ENCODE measurements around the gene CLEC16A. TPM values are rescaled to one million over a fixed set of nuclear protein-coding genes. Genes with fewer than 3 reads are reported as not detected.

Gene CLEC16A
- total and polyA plus RNA-seq, 2 experiments from 2014 or later = 9.9 to 24.1 TPM

DNA sequence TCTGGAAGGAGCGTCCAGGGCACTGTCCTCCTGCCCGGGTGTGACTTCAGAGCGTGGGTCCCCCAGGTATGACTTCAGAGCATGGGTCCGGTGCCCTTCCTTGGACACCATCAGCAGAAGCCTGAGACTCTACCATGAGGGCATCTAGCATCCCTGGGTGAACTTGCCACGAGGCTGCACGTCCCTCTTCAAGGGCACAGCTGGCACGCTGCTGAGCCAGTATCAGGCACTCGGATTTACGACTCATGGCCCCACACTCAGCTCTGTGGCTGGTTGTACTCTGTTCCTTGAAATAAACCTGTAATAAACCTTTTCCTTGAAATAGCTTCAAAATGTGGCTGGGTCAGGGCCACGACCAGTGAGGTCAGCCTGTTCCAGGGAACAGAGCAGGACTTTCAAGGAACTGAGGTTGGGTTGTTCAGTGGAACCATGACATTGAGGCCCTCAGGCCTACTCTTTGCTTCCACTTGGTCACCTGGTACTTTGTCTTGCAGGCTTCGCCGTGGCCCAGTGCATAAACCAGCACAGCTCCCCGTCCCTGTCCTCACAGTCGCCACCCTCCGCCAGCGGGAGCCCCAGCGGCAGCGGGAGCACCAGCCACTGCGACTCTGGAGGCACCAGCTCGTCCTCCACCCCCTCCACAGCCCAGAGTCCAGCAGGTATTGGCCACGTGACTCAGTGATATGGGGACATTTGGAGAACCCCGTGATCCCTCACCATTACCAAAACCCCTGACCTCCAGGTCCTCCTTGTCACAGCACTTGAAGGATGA, 221.7 kb downstream of the CLEC16A start:
- H3K4me3 Mint-ChIP-seq = no peak overlapping the region
- Histone ChIP-seq H3K4me1 (ENCODE audit: insufficient read depth) (no peaks in the 10 kb centered on the region), H3K27me3 (ENCODE audit: insufficient read depth) (no peaks in the 10 kb centered on the region), H3F3A (replicated peaks; ENCODE audit: low read depth) (no peaks in the 10 kb centered on the region), H2AFZ (no peak overlapping the region), H3K4me3 (no peak overlapping the region), H3K9me2 (ENCODE audit: insufficient read depth) (no peaks in the 10 kb centered on the region), H3K36me3 (ENCODE audit: insufficient read depth) (no peaks in the 10 kb centered on the region), H3K27ac (ENCODE audit: low read depth) (no peak overlapping the region), H3K4me2 (no peak overlapping the region), H4K20me1 (replicated peaks; ENCODE audit: insufficient read depth) (no peaks in the 10 kb centered on the region), H3K79me2 (replicated peaks; ENCODE audit: insufficient read depth) (no peaks in the 10 kb centered on the region)
- DNase-seq (ENCODE audit: low spot score) = no peak
- no peak overlapping the region for H3K27ac Mint-ChIP-seq
- H3K27me3 Mint-ChIP-seq (ENCODE audit: insufficient read depth, low read depth, poor library complexity) = peaks cover 8% of the 10 kb centered on the region
- H3K4me1 Mint-ChIP-seq = no peaks in the 10 kb centered on the region
- no peaks in the 10 kb centered on the region for H3K36me3 Mint-ChIP-seq (ENCODE audit: low read depth)
- TF ChIP-seq, protein P1, sequence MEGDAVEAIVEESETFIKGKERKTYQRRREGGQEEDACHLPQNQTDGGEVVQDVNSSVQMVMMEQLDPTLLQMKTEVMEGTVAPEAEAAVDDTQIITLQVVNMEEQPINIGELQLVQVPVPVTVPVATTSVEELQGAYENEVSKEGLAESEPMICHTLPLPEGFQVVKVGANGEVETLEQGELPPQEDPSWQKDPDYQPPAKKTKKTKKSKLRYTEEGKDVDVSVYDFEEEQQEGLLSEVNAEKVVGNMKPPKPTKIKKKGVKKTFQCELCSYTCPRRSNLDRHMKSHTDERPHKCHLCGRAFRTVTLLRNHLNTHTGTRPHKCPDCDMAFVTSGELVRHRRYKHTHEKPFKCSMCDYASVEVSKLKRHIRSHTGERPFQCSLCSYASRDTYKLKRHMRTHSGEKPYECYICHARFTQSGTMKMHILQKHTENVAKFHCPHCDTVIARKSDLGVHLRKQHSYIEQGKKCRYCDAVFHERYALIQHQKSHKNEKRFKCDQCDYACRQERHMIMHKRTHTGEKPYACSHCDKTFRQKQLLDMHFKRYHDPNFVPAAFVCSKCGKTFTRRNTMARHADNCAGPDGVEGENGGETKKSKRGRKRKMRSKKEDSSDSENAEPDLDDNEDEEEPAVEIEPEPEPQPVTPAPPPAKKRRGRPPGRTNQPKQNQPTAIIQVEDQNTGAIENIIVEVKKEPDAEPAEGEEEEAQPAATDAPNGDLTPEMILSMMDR (conservative IDR thresholded peaks at IDR 0.05; ENCODE audit: low read depth in 2 of 2) = no peak
- TF ChIP-seq, protein P2, sequence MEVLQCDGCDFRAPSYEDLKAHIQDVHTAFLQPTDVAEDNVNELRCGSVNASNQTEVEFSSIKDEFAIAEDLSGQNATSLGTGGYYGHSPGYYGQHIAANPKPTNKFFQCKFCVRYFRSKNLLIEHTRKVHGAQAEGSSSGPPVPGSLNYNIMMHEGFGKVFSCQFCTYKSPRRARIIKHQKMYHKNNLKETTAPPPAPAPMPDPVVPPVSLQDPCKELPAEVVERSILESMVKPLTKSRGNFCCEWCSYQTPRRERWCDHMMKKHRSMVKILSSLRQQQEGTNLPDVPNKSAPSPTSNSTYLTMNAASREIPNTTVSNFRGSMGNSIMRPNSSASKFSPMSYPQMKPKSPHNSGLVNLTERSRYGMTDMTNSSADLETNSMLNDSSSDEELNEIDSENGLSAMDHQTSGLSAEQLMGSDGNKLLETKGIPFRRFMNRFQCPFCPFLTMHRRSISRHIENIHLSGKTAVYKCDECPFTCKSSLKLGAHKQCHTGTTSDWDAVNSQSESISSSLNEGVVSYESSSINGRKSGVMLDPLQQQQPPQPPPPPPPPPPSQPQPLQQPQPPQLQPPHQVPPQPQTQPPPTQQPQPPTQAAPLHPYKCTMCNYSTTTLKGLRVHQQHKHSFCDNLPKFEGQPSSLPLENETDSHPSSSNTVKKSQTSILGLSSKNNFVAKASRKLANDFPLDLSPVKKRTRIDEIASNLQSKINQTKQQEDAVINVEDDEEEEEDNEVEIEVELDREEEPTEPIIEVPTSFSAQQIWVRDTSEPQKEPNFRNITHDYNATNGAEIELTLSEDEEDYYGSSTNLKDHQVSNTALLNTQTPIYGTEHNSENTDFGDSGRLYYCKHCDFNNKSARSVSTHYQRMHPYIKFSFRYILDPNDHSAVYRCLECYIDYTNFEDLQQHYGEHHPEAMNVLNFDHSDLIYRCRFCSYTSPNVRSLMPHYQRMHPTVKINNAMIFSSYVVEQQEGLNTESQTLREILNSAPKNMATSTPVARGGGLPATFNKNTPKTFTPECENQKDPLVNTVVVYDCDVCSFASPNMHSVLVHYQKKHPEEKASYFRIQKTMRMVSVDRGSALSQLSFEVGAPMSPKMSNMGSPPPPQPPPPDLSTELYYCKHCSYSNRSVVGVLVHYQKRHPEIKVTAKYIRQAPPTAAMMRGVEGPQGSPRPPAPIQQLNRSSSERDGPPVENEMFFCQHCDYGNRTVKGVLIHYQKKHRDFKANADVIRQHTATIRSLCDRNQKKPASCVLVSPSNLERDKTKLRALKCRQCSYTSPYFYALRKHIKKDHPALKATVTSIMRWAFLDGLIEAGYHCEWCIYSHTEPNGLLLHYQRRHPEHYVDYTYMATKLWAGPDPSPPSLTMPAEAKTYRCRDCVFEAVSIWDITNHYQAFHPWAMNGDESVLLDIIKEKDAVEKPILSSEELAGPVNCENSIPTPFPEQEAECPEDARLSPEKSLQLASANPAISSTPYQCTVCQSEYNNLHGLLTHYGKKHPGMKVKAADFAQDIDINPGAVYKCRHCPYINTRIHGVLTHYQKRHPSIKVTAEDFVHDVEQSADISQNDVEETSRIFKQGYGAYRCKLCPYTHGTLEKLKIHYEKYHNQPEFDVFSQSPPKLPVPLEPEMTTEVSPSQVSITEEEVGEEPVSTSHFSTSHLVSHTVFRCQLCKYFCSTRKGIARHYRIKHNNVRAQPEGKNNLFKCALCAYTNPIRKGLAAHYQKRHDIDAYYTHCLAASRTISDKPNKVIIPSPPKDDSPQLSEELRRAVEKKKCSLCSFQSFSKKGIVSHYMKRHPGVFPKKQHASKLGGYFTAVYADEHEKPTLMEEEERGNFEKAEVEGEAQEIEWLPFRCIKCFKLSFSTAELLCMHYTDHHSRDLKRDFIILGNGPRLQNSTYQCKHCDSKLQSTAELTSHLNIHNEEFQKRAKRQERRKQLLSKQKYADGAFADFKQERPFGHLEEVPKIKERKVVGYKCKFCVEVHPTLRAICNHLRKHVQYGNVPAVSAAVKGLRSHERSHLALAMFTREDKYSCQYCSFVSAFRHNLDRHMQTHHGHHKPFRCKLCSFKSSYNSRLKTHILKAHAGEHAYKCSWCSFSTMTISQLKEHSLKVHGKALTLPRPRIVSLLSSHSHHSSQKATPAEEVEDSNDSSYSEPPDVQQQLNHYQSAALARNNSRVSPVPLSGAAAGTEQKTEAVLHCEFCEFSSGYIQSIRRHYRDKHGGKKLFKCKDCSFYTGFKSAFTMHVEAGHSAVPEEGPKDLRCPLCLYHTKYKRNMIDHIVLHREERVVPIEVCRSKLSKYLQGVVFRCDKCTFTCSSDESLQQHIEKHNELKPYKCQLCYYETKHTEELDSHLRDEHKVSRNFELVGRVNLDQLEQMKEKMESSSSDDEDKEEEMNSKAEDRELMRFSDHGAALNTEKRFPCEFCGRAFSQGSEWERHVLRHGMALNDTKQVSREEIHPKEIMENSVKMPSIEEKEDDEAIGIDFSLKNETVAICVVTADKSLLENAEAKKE (CRISPR knock-in tag; IDR thresholded peaks at IDR 0.05) = no peak
- TF ChIP-seq, protein P3, sequence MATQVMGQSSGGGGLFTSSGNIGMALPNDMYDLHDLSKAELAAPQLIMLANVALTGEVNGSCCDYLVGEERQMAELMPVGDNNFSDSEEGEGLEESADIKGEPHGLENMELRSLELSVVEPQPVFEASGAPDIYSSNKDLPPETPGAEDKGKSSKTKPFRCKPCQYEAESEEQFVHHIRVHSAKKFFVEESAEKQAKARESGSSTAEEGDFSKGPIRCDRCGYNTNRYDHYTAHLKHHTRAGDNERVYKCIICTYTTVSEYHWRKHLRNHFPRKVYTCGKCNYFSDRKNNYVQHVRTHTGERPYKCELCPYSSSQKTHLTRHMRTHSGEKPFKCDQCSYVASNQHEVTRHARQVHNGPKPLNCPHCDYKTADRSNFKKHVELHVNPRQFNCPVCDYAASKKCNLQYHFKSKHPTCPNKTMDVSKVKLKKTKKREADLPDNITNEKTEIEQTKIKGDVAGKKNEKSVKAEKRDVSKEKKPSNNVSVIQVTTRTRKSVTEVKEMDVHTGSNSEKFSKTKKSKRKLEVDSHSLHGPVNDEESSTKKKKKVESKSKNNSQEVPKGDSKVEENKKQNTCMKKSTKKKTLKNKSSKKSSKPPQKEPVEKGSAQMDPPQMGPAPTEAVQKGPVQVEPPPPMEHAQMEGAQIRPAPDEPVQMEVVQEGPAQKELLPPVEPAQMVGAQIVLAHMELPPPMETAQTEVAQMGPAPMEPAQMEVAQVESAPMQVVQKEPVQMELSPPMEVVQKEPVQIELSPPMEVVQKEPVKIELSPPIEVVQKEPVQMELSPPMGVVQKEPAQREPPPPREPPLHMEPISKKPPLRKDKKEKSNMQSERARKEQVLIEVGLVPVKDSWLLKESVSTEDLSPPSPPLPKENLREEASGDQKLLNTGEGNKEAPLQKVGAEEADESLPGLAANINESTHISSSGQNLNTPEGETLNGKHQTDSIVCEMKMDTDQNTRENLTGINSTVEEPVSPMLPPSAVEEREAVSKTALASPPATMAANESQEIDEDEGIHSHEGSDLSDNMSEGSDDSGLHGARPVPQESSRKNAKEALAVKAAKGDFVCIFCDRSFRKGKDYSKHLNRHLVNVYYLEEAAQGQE (IDR thresholded peaks at IDR 0.05; ENCODE audit: unreplicated experiment) = no peak
- no peak for TF ChIP-seq EZH2phosphoT487 (IDR thresholded peaks at IDR 0.05; ENCODE audit: unreplicated experiment)
- no peak for TF ChIP-seq EZH2 (IDR thresholded peaks at IDR 0.05; ENCODE audit: low read depth, unreplicated experiment)
- no peak for TF ChIP-seq NANOG (IDR thresholded peaks at IDR 0.05; ENCODE audit: borderline replicate concordance)
- no peaks in the 10 kb centered on the region for H3K9me3 Mint-ChIP-seq
- no peak for ATAC-seq

Measured in GM23338 (cell line).